GM23338 (cell line): ENCODE data around the gene PRMT1.

Experiments used
- CREB1 ChIP-seq: fragments of 250-450 bp; sonication (Bioruptor Pico); IDR thresholded peaks from 2 replicates; pipeline ENCODE4 v1.5.0; 2020; ENCODE audit warnings: low read depth, mild to moderate bottlenecking, moderate library complexity
- CTCF ChIP-seq, 2 experiments: fragments of 200-600 bp in 1 of 2; sonication (generic) in 1 of 2; conservative IDR thresholded peaks; 2 replicates each; pipeline versions ENCODE4 v1.5.1 to v1.6.1; 2016 to 2017; ENCODE audit warnings: antibody characterized with exemption in 2 of 2, low read depth in 2 of 2, mild to moderate bottlenecking in 2 of 2, moderate library complexity in 1 of 2
- ETS1 ChIP-seq: IDR thresholded peaks from 2 replicates; pipeline ENCODE4 v1.6.1; 2016; ENCODE audit warnings: antibody characterized with exemption
- EZH2 ChIP-seq: fragments of 200-600 bp; sonication (generic); IDR thresholded peaks from one replicate; pipeline ENCODE4 v1.8.0; 2017; ENCODE audit warnings: antibody characterized with exemption, mild to moderate bottlenecking, low read depth; ENCODE audit not compliant: unreplicated experiment
- EZH2phosphoT487 ChIP-seq: fragments of 200-600 bp; sonication (generic); IDR thresholded peaks from one replicate; pipeline ENCODE4 v1.8.1; 2018; ENCODE audit warnings: antibody characterized with exemption; ENCODE audit not compliant: unreplicated experiment
- POLR2AphosphoS5 ChIP-seq: IDR thresholded peaks from 2 replicates; pipeline ENCODE4 v1.6.1; 2016; ENCODE audit warnings: antibody characterized with exemption, low read depth
- REST ChIP-seq: IDR thresholded peaks from one replicate; pipeline ENCODE4 v1.6.1; 2018; ENCODE audit warnings: antibody characterized with exemption; ENCODE audit not compliant: unreplicated experiment

- TF ChIP-seq CTCF (conservative IDR thresholded peaks at IDR 0.05; ENCODE audit: low read depth in 2 of 2) (no peak), EZH2phosphoT487 (no peak), ETS1 (no peak), POLR2AphosphoS5 (no peak), CREB1 (CRISPR knock-in tag) (no peak), EZH2 (no peak), REST (no peak)
Observed at GRCh38 chr19:49663224-49663623, 13.8 kb upstream of the PRMT1 start.
